HG02840 (cell line): Measurements from ENCODE around the gene PMIS2.
A peak's percentile ranks its signal among the peaks of the same experiment; 100 is the strongest.

ENCODE experiments used
- ATAC-seq: cut with Tn5 transposase; IDR thresholded peaks from one replicate; pipeline ENCODE4 v1.9.1; 2021; ENCODE audit warnings: mild to moderate bottlenecking, moderate library complexity, moderate number of reproducible peaks; ENCODE audit not compliant: unreplicated experiment, low FRiP score

Gene PMIS2

DNA sequence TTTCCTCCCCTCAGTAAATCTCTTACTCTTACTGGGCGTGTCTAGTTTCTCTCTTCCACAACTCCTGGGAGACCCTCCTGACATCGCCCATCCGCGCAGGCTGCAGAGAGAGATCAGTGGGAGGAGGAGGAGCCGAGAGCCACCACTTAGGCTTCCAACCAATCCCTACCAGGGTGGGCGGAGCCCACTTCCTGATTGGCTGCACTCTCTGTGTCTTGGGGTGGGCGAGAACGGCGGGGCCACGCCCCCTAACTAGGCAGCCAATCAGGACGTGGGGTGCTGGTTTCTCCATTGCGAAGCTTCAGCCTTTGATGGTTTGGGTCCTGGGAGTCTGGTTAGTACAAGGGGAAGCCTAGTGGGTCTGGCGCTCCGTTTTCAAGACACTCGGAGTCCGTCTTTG, at the start of gene PMIS2:
TSS of gene PMIS2 (plus strand) at position 326 of the 400 bp plus-strand sequence. CDS start 87 bp downstream, outside the sequence.
- no peak for ATAC-seq

DNA sequence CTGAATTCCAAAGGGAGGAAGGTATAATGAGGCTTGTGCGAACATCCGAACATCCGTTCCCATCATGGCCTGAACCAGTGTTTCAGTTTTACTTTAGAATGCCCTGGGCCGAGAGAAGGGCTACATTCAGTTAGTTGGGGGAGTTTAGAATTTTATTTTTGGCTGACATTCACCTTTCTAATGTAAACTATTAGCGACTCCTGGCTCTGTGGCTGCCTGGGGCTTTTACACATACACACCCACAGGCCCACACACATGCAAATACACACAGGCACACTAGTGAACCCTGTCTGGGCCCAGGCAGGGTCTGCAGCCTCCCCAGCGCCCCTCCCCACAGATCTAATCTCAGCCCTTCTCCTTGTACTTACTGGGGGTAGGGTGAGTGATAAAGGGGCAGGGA, 46.7 kb upstream of the PMIS2 start:
- no peak for ATAC-seq

DNA sequence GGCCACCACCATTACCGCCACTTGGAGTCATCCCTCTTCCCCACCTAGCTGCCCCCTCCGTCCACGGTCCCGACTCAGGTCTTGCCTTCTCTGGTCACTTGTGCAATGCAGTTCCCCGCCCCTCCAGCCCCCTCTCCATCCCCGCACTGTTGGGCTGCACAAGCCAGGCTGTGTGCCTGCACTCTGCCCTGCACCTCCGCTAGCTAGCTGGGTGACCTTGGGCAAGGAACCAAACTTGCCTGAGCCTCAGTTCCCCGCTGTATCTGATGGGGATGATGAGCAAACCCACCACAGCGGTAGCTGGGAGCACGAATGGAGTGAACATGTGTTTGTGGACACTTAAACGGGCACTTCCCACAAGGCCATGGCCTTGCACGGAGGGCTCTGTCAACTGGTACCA, 46.1 kb upstream of the PMIS2 start:
- ATAC-seq = no peak

DNA sequence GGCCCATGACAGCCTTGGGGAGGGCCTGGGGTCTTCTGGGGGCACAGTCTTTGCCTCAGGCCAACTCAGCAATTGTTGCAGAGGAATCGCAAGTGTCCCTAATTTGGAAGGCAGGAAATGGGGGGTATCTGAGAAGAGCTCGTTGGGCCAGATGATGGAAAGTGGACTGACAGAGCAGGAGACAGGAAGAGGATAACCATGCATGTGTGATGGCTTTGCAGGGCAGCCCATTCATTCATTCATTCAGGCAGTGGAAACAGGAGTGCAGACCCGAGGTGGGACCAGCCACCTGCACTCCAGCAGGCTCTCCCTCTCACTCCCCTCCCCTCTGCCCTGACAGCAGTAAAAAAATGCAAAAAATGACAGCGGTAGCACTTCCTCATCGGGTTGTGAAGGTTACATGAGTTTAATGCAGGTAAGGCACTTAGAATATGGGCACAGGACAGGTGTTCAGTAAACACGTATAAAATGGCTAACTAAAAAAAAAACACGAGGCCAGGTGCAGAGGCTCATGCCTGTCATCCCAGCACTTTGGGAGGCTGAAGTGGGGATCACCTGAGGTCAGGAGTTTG, 45.5 kb upstream of the PMIS2 start:
- ATAC-seq = no peak

DNA sequence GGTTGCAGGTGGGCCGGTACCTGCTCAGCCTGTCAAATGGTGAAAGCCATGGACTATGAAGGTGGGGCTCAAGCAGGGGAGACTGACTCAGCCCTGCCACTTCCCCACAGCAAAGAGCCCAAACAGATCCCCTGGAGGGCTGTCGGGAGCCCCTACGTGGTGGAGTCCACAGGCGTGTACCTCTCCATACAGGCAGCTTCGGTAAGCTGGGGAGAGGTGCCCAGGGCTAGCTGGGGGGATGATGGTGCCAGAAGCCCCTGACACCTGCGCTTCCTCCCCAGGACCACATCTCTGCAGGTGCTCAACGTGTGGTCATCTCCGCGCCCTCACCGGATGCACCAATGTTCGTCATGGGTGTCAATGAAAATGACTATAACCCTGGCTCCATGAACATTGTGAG, 43.8 kb upstream of the PMIS2 start:
- no peak for ATAC-seq

DNA sequence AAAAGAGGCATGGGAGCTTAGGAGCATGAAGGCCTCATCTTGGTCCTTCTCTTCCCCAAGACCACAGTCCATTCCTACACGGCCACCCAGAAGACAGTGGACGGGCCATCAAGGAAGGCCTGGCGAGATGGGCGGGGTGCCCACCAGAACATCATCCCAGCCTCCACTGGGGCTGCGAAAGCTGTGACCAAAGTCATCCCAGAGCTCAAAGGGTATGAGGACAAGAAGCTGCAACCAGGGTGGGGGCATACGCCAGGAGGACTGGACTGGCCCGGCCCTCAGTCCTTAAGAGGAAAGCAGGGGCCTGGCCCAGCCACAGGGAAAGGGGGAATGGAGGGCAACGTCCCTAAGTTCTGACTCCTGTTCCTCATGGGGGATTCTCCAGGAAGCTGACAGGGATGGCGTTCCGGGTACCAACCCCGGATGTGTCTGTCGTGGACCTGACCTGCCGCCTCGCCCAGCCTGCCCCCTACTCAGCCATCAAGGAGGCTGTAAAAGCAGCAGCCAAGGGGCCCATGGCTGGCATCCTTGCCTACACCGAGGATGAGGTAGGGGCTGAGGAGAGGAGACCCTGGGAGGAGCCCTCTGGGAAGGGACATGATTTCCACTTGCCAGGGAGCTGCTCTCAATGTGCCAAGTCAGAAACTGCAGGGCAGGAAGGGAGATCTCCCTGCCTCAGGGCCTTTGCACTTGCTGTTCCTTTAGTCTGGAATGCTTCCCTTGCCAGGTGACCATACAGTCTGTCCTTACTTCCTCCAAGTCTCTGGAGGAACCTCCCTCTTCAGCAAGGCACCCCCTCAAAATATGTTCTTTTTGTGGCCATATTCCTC, 42.5 kb upstream of the PMIS2 start:
- no peak for ATAC-seq

DNA sequence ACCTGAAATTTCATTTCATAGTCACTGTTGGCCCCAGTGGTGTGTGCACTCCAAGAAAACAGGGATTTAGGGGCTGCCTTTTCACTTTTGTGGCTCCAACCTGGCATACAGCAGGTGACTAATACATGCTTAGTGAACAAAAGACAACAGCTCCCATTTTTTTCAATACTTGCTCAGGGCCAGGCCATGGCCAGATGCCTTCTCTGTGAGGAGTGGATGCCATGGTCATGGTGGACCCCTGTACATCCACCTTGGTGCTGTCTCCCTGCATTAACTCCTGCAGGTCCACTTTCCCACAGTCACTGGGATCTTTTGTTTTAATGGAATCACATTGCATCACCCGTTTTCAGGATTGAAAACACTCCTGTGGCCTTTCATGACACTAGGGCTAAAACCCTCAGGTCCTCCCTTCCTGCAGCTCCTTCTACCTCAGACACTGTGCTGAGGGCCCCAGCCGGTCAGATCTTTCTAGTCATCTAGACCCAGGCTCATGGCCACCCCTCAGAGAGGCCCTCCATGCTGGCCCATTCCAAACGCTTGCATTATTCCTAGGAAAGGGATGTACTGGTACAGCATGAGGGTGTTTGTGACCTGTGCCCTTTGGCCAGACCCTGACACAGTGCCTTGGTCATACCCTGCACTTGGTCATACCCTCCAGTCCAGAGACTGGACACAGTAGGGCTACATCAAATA, 41.7 kb upstream of the PMIS2 start:
- ATAC-seq = no peak

DNA sequence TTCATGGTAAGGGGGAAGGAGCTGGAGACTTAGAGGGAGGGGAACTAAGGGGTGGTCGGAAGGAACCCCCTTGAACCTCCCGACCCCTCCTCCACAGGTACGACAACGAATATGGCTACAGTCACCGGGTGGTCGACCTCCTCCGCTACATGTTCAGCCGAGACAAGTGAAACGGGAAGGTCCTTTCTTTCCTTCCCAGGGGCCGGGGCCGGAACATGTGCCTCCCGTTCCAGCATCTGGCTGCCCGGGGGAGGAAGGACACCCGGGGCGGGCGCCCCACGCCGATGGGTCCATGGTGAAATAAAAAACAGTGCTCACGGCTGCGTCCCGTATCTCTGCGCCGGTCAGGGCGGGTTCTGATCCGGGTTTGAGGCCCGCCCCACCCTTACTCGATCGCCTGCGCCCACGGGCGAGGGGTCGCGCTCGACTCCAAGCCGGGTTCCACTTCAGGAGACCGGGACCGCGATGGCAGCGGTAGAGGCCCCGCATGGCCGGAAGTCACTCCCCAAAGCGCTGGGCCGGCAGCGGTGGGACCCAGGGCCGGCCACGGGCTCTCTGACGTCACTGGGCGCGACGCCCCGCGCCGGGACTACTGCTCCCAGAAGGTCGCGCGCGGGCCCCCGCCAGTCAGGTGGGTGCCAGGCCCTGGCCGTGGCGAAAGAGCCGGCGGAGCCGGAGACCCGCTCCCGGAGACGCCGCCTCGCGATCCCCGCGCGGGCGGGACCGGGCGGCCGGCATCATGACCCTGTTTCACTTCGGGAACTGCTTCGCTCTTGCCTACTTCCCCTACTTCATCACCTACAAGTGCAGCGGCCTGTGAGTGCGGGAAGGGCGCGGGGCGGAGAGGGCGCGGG, 40.7 kb upstream of the PMIS2 start, which contains the start of gene TMEM147:
TSS of gene TMEM147 (plus strand) at position 626 of the 854 bp plus-strand sequence. CDS start at position 740, 114 bp downstream.
- peak; percentile 71 for ATAC-seq

DNA sequence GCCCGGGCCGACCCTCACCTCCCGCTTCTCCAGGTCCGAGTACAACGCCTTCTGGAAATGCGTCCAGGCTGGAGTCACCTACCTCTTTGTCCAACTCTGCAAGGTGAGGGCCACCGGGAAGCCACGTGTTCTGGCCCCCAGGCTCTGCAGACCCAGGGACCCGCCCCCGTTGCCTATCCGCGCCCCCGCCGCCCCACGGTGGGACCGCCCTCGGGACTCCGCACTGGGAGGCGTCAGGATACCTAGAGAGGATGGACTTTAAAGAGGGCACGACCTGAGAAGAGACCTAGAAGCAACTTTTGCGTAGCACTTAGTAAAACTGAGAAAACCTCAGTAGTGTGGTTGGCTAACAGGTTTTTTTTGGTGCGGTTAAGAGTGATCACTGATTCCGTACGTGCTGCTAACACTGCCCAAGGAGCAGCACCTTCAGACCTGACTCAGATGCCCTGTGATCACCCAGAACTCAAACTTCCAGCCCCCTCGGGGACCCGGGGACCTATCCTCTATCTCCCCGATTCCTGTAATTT, 40.1 kb upstream of the PMIS2 start:
- ATAC-seq = peak; percentile 41

DNA sequence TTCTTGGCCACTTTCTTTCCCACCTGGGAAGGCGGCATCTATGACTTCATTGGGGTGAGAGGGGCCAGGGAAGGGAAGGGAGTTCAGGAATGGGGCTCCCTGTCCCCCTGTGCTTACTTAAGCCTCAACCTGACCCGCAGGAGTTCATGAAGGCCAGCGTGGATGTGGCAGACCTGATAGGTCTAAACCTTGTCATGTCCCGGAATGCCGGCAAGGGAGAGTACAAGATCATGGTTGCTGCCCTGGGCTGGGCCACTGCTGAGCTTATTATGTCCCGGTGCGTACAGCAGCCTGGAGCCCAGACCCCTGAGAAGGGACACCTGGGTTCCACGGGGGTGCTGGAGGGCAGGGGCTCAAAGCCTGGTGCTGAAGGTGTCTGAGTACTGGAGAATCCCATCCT, 39.4 kb upstream of the PMIS2 start:
- no peak for ATAC-seq

DNA sequence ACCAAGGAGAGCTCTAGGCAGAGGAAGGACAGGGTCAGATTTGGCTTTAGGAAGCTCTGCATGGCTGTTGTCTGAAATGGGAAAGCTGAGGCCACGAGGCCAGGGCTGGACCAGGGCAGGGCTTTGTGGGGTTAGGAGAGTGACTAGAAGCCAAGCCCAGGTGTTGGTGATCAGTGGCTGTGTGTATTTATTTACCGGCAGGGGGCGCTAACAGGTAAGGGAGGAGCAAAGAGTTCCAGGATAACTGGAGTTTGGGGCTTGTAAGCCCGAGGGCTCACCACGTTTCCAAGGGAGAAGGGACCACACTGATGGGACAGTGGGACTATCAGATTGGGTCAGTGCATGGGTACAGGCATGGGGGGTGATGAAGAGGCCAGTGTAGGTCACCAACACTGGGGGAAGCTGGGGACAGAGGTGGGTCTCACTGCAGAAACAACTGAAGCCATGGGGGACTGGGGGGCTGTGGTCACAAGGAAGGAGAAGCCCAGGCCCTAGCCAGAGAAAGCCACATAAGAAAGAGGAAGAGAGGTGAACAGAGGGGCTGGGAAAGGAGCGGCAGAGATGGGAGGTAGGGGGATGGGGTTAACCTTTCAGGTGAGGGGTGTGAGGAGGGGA, 36.7 kb upstream of the PMIS2 start:
- ATAC-seq = no peak

DNA sequence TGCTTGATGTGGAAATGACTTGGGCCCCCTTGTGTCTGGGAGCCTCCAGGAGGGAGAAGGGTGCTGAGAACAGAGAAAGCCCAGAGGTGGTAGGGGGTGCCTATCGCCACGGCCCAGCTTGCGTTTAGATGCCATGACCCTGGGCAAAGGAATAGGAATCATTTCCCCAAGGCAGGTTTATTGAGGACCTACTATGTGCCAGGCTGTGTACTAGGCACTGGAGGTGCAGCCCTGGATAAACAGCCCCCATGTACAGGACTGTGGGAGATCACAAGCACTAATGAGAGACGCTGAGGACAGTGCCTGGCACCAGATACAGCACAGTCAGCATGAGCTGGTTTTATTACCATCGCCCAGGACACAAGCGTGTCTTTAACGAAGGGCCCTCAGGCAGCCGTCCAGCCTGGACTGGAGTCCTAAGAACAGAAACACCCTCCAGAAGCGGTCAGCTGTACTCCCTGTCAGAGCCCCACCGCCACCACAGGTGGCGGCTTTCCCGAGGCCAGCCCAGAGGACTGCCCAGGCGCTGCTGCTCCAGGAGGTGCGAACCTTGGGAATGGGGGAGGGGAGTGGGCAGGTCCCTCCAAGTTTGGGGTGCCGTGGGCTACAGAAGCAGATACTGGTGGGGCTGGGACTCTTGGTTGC, 36.0 kb upstream of the PMIS2 start:
- no peak for ATAC-seq

DNA sequence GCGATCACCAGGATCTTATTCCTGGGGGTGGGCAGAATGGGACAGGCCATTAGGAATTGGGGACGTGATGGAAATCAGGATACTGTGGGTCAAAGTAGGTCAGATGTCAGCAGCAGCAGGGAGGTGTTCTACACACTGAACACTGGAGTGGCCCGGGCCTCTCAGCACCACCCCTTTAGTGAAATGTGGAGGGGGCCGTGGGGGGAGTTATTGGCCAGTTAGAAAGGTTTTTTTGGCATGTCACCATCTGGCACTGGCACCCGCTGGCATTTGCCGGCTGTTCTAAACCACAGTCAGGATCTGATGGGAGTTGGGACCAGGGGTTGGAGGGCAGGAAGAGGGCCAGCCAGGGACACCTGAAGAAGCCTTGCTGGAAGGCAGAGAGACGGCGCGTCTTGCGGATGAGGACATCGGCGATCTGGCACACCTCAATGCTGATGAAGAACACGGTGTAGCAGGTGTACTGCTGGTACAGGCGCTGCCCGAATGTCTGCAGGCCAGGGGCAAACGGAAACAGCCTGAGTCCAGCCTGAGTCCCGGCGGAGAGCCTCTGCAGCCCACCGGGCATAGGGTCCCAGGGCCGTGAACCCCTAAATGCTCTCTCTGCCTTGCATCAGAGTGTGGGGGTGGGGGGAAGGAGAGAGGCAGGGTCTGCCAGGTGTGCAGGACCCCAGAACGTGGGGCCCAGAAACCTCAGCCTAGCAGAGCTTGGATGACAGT, 34.7 kb upstream of the PMIS2 start:
- no peak for ATAC-seq

DNA sequence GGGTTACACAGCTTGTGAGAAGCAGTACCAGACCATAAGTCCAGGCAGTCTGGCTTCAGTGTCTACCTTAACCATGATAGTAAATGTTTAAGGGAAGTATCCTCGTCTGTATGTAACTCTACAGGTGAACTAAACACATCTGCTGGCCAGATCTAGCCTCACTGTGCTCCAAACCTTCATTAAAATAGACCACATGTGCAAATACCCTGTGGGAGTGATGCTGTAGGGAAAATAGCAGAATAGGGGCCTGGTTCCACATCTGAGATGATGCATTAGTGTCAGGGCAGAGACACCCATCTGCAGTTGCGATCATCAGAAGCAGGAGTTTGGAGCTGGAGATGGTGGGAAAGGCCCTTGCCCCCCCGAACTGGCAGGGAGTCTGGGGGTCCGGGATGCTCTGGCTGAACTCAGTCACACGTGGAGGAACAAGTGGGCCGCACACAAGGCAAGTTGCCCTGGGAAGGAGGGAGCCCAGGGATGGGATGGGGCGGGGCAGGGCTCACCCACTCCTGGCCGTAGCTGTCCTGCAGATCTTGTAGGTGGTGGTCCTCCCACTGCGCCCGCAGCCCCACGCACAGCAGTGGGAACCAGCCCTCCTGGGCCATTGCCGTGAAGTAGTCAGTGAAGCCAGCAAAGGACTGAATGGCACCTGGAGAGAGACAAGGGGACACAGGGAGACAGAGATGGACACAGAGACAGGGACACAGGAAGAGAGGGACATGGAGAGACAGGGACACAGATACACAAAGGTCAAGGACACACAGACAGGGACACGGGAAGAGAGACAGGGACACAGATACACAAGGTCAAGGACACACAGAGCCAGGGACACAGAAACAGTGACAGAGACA, 33.2 kb upstream of the PMIS2 start:
- ATAC-seq = no peak

DNA sequence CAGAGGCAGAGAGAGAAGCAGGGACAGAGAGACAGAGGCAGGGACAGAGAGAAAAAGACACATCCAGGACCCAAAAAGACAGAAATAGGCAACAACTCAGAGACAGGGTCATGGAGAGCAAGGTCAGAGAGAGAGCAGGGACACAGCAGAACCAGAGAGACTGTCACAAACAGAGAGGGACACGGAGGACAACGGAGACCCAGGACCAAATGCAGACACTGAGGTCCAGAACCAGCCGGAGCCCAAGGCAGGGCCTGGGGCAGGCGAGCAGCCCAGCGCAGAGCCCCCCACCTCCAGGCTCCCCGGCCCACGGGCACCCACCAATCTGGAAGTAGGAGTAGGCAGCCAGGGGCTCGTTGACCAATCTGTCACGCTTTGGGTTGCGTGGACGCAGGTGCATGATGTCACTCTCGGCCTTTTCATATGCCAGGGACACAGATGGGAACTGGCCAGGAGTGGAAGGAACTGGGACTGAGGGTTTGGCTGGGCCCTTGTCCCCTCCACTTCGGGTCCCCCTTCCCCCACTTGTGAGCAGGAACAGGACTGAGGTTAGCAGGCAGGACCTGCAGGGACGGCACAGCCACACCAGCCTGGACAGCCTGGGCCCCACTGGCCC, 32.5 kb upstream of the PMIS2 start:
- ATAC-seq = no peak

DNA sequence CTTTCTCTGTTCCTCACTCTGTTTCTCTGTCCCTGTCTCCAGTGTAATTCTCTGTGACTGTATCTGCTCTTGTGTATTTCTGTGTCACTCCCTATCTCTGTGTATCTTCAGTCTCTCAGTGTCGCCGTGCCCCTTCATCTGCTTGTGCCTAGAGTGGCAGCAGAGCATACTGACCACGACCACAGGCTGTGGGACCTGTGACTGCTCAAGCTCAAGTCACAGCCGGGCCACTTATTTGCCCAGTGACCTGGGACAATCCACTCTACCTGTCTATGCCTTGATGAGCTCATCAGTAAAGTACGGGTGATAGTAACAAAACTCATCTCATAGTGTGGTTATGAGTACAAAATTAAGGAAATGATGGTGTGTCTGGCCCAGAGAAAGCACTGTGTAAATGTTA, 31.9 kb upstream of the PMIS2 start:
- ATAC-seq = no peak

DNA sequence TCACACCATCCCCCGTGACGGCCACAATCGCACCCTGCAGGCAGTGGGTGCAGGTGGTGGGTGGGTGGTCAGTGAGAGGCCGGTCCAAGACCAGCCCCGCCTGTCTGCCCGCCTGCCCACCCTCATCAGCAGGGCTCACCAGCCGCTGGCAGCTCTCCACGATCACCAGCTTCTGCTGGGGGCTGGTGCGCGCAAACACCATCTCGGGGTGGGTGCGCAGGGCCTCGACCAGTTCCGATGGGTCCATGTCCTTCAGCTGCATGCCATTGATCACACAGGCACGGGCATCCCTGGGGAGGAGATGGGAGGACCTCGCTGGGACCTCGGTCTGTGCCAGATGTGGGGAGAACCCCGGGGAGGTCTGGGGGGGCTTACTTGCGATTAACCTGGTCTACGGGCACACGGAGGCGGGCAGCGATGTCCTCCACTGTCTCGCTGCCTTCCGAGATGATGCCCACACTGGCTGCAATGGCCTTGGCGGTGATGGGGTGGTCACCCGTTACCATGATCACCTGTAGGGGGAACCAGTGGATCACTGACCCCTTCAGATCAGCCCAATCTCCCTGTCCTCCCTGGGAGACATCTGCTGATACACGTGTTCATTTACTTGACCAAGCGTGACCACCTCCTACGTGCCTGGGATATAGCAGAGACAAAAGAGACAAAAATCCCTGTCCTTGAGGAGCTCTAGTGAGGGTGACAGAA, 30.5 kb upstream of the PMIS2 start:
- ATAC-seq = no peak
